ENCODE data around the gene AKT2.

GRCh38 chr19:40243181-40243580, 42.0 kb downstream of the AKT2 start:
- TF ChIP-seq, protein P1, sequence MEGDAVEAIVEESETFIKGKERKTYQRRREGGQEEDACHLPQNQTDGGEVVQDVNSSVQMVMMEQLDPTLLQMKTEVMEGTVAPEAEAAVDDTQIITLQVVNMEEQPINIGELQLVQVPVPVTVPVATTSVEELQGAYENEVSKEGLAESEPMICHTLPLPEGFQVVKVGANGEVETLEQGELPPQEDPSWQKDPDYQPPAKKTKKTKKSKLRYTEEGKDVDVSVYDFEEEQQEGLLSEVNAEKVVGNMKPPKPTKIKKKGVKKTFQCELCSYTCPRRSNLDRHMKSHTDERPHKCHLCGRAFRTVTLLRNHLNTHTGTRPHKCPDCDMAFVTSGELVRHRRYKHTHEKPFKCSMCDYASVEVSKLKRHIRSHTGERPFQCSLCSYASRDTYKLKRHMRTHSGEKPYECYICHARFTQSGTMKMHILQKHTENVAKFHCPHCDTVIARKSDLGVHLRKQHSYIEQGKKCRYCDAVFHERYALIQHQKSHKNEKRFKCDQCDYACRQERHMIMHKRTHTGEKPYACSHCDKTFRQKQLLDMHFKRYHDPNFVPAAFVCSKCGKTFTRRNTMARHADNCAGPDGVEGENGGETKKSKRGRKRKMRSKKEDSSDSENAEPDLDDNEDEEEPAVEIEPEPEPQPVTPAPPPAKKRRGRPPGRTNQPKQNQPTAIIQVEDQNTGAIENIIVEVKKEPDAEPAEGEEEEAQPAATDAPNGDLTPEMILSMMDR (IDR thresholded peaks at IDR 0.05): no peak
- no peak for TF ChIP-seq ZFX (IDR thresholded peaks at IDR 0.05; ENCODE audit: borderline replicate concordance)

Data from 22Rv1 (cell line).